Left cardiac atrium (tissue), 4 donors: ENCODE data around the gene SLC22A8. TPM values are rescaled to one million over a fixed set of nuclear protein-coding genes. Genes with fewer than 3 reads are reported as not detected.
"Not testable (repeated sequence)": the region's sequence is repeated elsewhere in the genome, so short reads cannot be mapped to it uniquely, and the experiment has no call there.

Experiments
- ATAC-seq, 2 donors: fragments of 200-7000 bp; cut with Tn5 transposase; one replicate each; pipeline ENCODE4 v1.9.1; 2020; ENCODE audit warnings: mild to moderate bottlenecking in 2 of 2, moderate library complexity in 2 of 2
- DNase-seq: peaks from one replicate; pipeline ENCODE4 v3.0.0-alpha.2; 2020
- intact Hi-C, 2 donors: fragments of 100-400 bp; cut with DNase I; formaldehyde crosslinking; loops; one replicate each; pipeline versions ENCODE4 v1.14.1 to v1.15.1; 2022 to 2023
- total RNA-seq, 2 donors: library from RNA; stranded (reverse); fragmentation: NEBNext Ultra II Directional; extraction: Animal tissue kit (Norgen Biotek cat#: 25700); gene quantifications; one replicate each; pipeline ENCODE4 v1.2.1, GENCODE V29; 2021
- donor health status: DM: no; HTN: yes; CAD: no.
- donor health status: DM: no; HTN: yes; CAD: no; lungs with severe emphysema.
- donor health status: DM: yes; HTN: yes; CAD: no.
- donor health status: Dilated cardiomyopathy.

The SLC22A8 gene
- total RNA-seq, 2 donors from 2014 or later, result not detected

- no peak for DNase-seq
- intact Hi-C loops, result no loop called here
- no peak for ATAC-seq
These were observed 66.8 kb downstream of the SLC22A8 start for GRCh38 chr11:62948765-62949320.

DNA sequence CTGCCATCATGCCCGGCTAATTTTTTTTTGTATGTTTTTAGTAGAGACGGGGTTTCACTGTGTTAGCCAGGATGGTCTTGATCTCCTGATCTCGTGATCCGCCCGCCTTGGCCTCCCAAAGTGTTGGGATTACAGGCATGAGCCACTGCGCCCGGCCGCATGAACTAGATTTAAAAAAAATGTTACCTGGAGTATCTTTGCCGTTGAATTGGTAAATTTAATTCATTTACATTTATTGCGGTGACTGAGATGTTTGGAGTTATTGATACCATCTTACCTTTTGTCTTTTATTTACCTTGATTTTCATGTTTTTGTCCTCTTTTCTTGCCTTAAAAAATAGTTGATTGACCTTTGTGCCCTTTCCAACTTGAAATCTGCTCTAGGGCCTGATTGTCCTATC lies 70.1 kb downstream of the SLC22A8 start:
- intact Hi-C loops, ATAC-seq, DNase-seq: not testable (repeated sequence)

Other genes starting within 250 kb of the SLC22A8 start
- gene TAF6L, start 244.4 kb downstream of the SLC22A8 start, total RNA-seq, result 10 to 100 TPM in 1 of 2 donors, 1 to 10 TPM in 1; 8.1 to 11.0 TPM
- 10 to 100 TPM; 20.6 to 22.4 TPM for gene TMEM179B, start 228.4 kb downstream of the SLC22A8 start, total RNA-seq
- 10 to 100 TPM; 12.0 to 17.6 TPM for gene TMEM223, start 223.8 kb downstream of the SLC22A8 start, total RNA-seq
- 10 to 100 TPM; 40.5 to 45.6 TPM for gene NXF1, start 210.4 kb downstream of the SLC22A8 start, total RNA-seq
- 10 to 100 TPM; 22.1 to 23.2 TPM for gene STX5, start 183.8 kb downstream of the SLC22A8 start, total RNA-seq
- not detected for gene TEX54, start 183.0 kb downstream of the SLC22A8 start, total RNA-seq
- 10 to 100 TPM; 24.6 to 32.2 TPM for gene WDR74, start 176.3 kb downstream of the SLC22A8 start, total RNA-seq
- gene SLC3A2, start 134.9 kb downstream of the SLC22A8 start, total RNA-seq, result 10 to 100 TPM; 45.2 to 91.2 TPM
- gene CHRM1, start 94.5 kb downstream of the SLC22A8 start, total RNA-seq, result not detected
- gene SLC22A6, start 30.9 kb downstream of the SLC22A8 start, total RNA-seq, result not detected
- gene SLC22A24, start 128.4 kb upstream of the SLC22A8 start, total RNA-seq, result not detected
- under 1 TPM in 1 of 2 donors, not detected in 1; 0.09 TPM for gene SLC22A25, start 227.8 kb upstream of the SLC22A8 start, total RNA-seq